ENCODE measurements around the gene THSD7B.
"Not testable (repeated sequence)": the region's sequence is repeated elsewhere in the genome, so short reads cannot be mapped to it uniquely, and the experiment has no call there.

The THSD7B gene

GRCh38 chr2:137590102-137590501, 824.8 kb downstream of the THSD7B start:
- no peak for DNase-seq

- no peak for DNase-seq
Measured at GRCh38 chr2:137607722-137608318, 842.5 kb downstream of the THSD7B start.

GRCh38 chr2:137638932-137639331, 873.6 kb downstream of the THSD7B start:
- DNase-seq = no peak

- DNase-seq = no peak
Measured at GRCh38 chr2:137644731-137645130, 879.4 kb downstream of the THSD7B start.

GRCh38 chr2:137654046-137654445, 888.7 kb downstream of the THSD7B start:
- no peak for DNase-seq

- DNase-seq = no peak
Measured at GRCh38 chr2:137655814-137656213, 890.5 kb downstream of the THSD7B start.

GRCh38 chr2:137658433-137658832, 893.1 kb downstream of the THSD7B start:
- no peak for DNase-seq

- DNase-seq = no peak
Measured at GRCh38 chr2:137659616-137660015, 894.3 kb downstream of the THSD7B start.

GRCh38 chr2:137670111-137670510, 904.8 kb downstream of the THSD7B start:
- DNase-seq = no peak

- DNase-seq = no peak
Measured at GRCh38 chr2:137672989-137673552, 907.7 kb downstream of the THSD7B start.

- DNase-seq = no peak
Measured at GRCh38 chr2:137674991-137675390, 909.6 kb downstream of the THSD7B start.

- DNase-seq = no peak
Measured at GRCh38 chr2:137675584-137676327, 910.4 kb downstream of the THSD7B start.

GRCh38 chr2:137676346-137676745, 911.0 kb downstream of the THSD7B start:
- DNase-seq = no peak

GRCh38 chr2:137677466-137677865, 912.1 kb downstream of the THSD7B start:
- no peak for DNase-seq

- DNase-seq = no peak
Measured at GRCh38 chr2:137689549-137689948, 924.2 kb downstream of the THSD7B start.

- DNase-seq = no peak
Measured at GRCh38 chr2:137693534-137693933, 928.2 kb downstream of the THSD7B start.

GRCh38 chr2:137696916-137697315, 931.6 kb downstream of the THSD7B start:
- no peak for DNase-seq

GRCh38 chr2:137700250-137700649, 934.9 kb downstream of the THSD7B start:
- DNase-seq = not testable (repeated sequence)

GRCh38 chr2:137700681-137701080, 935.3 kb downstream of the THSD7B start:
- no peak for DNase-seq

GRCh38 chr2:137705296-137705695, 940.0 kb downstream of the THSD7B start:
- no peak for DNase-seq

GRCh38 chr2:137706786-137707613, 941.7 kb downstream of the THSD7B start:
- DNase-seq = no peak

GRCh38 chr2:137708311-137708710, 943.0 kb downstream of the THSD7B start:
- DNase-seq = no peak

- DNase-seq = no peak
Measured at GRCh38 chr2:137715731-137716191, 950.4 kb downstream of the THSD7B start.
